OCI-LY1 (cell line): ENCODE results near the gene UVSSA.

Experiments
- CTCF ChIP-seq: fragments of 200-600 bp; sonication (generic), shearing (Covaris generic); IDR thresholded peaks from 2 replicates; pipeline ENCODE4 v1.5.1; 2017; ENCODE audit warnings: mild to moderate bottlenecking, antibody characterized with exemption, low read length, moderate library complexity, mixed read lengths
- EZH2 ChIP-seq: fragments of 200-600 bp; sonication (generic), shearing (Covaris generic); IDR thresholded peaks from 2 replicates; pipeline ENCODE4 v1.8.0; 2017; ENCODE audit warnings: borderline replicate concordance, mixed run types, mild to moderate bottlenecking, antibody characterized with exemption, low read length, moderate library complexity, mixed read lengths

GRCh38 chr4:1403591-1404572 is 56.9 kb downstream of the UVSSA start:
- TF ChIP-seq CTCF: no peak
- TF ChIP-seq EZH2: no peak
